Hepatocyte (in vitro differentiated cells): Measurements from ENCODE around the gene TMEM38A. TPM values are rescaled to one million over a fixed set of nuclear protein-coding genes. Genes with fewer than 3 reads are reported as not detected.
"Not testable (repeated sequence)": the region's sequence is repeated elsewhere in the genome, so short reads cannot be mapped to it uniquely, and the experiment has no call there.

Experiments
- DNase-seq: peaks from one replicate; pipeline ENCODE4 v3.0.0-alpha.2; 2016; ENCODE audit warnings: low spot score
- H2AFZ ChIP-seq: fragments of 200-600 bp; sonication (generic); 2 replicates; pipeline ENCODE4 v1.6.0; 2016; ENCODE audit warnings: antibody characterized with exemption, mild to moderate bottlenecking
- H3K27ac ChIP-seq: fragments of 200-600 bp; sonication (generic); 2 replicates; pipeline ENCODE4 v1.5.1; 2016; ENCODE audit warnings: mild to moderate bottlenecking
- H3K27me3 ChIP-seq: fragments of 200-600 bp; sonication (generic); 2 replicates; pipeline ENCODE4 v1.6.1; 2016
- H3K36me3 ChIP-seq: fragments of 200-600 bp; sonication (generic); replicated peaks from 2 replicates; pipeline ENCODE4 v1.5.1; 2016; ENCODE audit warnings: low read depth; ENCODE audit not compliant: insufficient read depth
- H3K4me1 ChIP-seq: fragments of 200-600 bp; sonication (generic); 2 replicates; pipeline ENCODE4 v1.5.1; 2016; ENCODE audit warnings: mild to moderate bottlenecking, moderate library complexity; ENCODE audit not compliant: insufficient read depth
- H3K4me2 ChIP-seq: fragments of 200-600 bp; sonication (generic); 2 replicates; pipeline ENCODE4 v1.6.0; 2016
- H3K4me3 ChIP-seq: fragments of 200-600 bp; sonication (generic); 2 replicates; pipeline ENCODE4 v1.5.1; 2016; ENCODE audit warnings: mild to moderate bottlenecking
- H3K79me2 ChIP-seq: fragments of 200-600 bp; sonication (generic); 2 replicates; pipeline ENCODE4 v1.6.0; 2017; ENCODE audit warnings: mild to moderate bottlenecking
- H3K9me2 ChIP-seq: fragments of 200-600 bp; sonication (generic); replicated peaks from 2 replicates; pipeline ENCODE4 v1.6.0; 2017; ENCODE audit warnings: mild to moderate bottlenecking; ENCODE audit not compliant: insufficient read depth
- H3K9me3 ChIP-seq: fragments of 200-600 bp; sonication (generic); 2 replicates; pipeline ENCODE4 v1.5.1; 2016; ENCODE audit warnings: low read depth, mild to moderate bottlenecking
- H4K20me1 ChIP-seq: fragments of 200-600 bp; sonication (generic); 2 replicates; pipeline ENCODE4 v1.6.0; 2016; ENCODE audit warnings: mild to moderate bottlenecking; ENCODE audit not compliant: insufficient read depth, poor library complexity, severe bottlenecking
- CTCF ChIP-seq: fragments of 200-600 bp; sonication (generic); IDR thresholded peaks from 2 replicates; pipeline ENCODE4 v1.5.1; 2016; ENCODE audit warnings: antibody characterized with exemption, mild to moderate bottlenecking; ENCODE audit not compliant: poor library complexity
- EZH2 ChIP-seq: fragments of 200-600 bp; sonication (generic); IDR thresholded peaks from 2 replicates; pipeline ENCODE4 v1.6.1; 2016; ENCODE audit warnings: antibody characterized with exemption, mild to moderate bottlenecking, borderline replicate concordance
- EZH2phosphoT487 ChIP-seq: fragments of 200-600 bp; sonication (generic); IDR thresholded peaks from one replicate; pipeline ENCODE4 v1.6.1; 2018; ENCODE audit warnings: antibody characterized with exemption, mild to moderate bottlenecking, low read depth, moderate library complexity; ENCODE audit not compliant: unreplicated experiment, severe bottlenecking
- WGBS: methylation state at CpG from one replicate; pipeline ENCODE4 v1.1.6; 2016; ENCODE audit warnings: low lambda C conversion rate; ENCODE audit errors: missing lambda C conversion rate; 5-methylcytosine and 5-hydroxymethylcytosine counted together
- polyA plus RNA-seq: library from polyadenylated mRNA; unstranded; fragments of >200 nt; fragmentation: Nextera tagmentation; extraction: Ambion mirVana; gene quantifications from 2 replicates; pipeline ENCODE4 v1.2.1, GENCODE V29; 2016
- total RNA-seq: library from RNA; depleted of rRNA; stranded (reverse); fragments of >200 nt; gene quantifications from 2 replicates; pipeline ENCODE4 v1.2.3, GENCODE V29; 2014

The TMEM38A gene
- total and polyA plus RNA-seq, 2 experiments from 2014 or later, result 10.2 to 10.9 TPM

DNA sequence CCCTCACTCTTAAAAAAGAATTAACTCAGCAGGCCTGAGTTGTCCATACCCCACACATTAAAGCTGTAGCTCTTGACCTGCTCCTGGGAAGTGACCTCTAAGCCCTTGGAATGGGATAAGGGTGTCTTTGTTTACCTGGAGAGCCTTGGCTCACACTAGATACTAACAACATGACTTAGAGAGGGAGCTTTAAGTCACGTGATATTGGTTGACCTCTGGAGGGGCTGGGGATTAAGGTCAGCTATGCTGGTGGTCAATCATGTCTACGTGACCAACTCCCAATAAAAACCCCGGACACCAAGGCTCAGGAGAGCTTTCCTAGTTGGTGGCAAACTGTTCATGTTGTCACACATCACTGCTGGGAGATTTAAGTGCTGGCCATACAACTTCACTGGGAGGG lies 61.7 kb downstream of the TMEM38A start:
- H2AFZ ChIP-seq, result no peak overlapping the region
- no peak overlapping the region for H3K4me2 ChIP-seq
- no peak for DNase-seq
- H3K4me3 ChIP-seq, result no peak overlapping the region
- H3K9me2 ChIP-seq, result no peaks in the 10 kb centered on the region
- no peaks in the 10 kb centered on the region for H3K79me2 ChIP-seq
- H4K20me1 ChIP-seq, result no peaks in the 10 kb centered on the region
- no peaks in the 10 kb centered on the region for H3K27me3 ChIP-seq
- H3K4me1 ChIP-seq, result no peaks in the 10 kb centered on the region
- 67% methylated on average over 3 of the region's 3 CpGs for WGBS
- TF ChIP-seq EZH2 (no peak), EZH2phosphoT487 (no peak), CTCF (no peak)
- H3K27ac ChIP-seq, result no peak overlapping the region
- no peaks in the 10 kb centered on the region for H3K36me3 ChIP-seq
- no peaks in the 10 kb centered on the region for H3K9me3 ChIP-seq

- Histone ChIP-seq H3K4me1 (no peaks in the 10 kb centered on the region), H3K36me3 (no peaks in the 10 kb centered on the region), H3K27ac (no peak overlapping the region), H3K9me3 (no peaks in the 10 kb centered on the region), H3K4me3 (no peak overlapping the region), H3K27me3 (no peaks in the 10 kb centered on the region), H3K79me2 (no peaks in the 10 kb centered on the region), H4K20me1 (no peaks in the 10 kb centered on the region), H2AFZ (no peak overlapping the region), H3K9me2 (no peaks in the 10 kb centered on the region), H3K4me2 (no peak overlapping the region)
- TF ChIP-seq EZH2phosphoT487 (no peak), EZH2 (no peak), CTCF (no peak)
- no peak for DNase-seq
- WGBS, result 94% methylated on average over 8 of the region's 11 CpGs
Observed at GRCh38 chr19:16726916-16727315, 66.0 kb downstream of the TMEM38A start.

- not testable (repeated sequence) for DNase-seq, H3K4me3 ChIP-seq, H3K27me3 ChIP-seq, H3K4me2 ChIP-seq, H3K27ac ChIP-seq, H3K9me3 ChIP-seq, H4K20me1 ChIP-seq, H3K9me2 ChIP-seq, H3K4me1 ChIP-seq, H3K36me3 ChIP-seq, H2AFZ ChIP-seq, H3K79me2 ChIP-seq
- 88% methylated on average over 4 of the region's 4 CpGs for WGBS
Observed at GRCh38 chr19:16735650-16736266, 74.8 kb downstream of the TMEM38A start.

- no peaks in the 10 kb centered on the region for H3K27me3 ChIP-seq
- DNase-seq, result no peak
- H3K4me1 ChIP-seq, result no peaks in the 10 kb centered on the region
- H4K20me1 ChIP-seq, result no peaks in the 10 kb centered on the region
- WGBS, result 70% methylated on average over 3 of the region's 3 CpGs
- H3K79me2 ChIP-seq, result no peaks in the 10 kb centered on the region
- no peak overlapping the region for H3K4me3 ChIP-seq
- no peak for TF ChIP-seq EZH2
- TF ChIP-seq CTCF, result no peak
- no peak for TF ChIP-seq EZH2phosphoT487
- H3K4me2 ChIP-seq, result no peak overlapping the region
- no peaks in the 10 kb centered on the region for H3K9me3 ChIP-seq
- H2AFZ ChIP-seq, result no peak overlapping the region
- H3K27ac ChIP-seq, result no peak overlapping the region
- H3K9me2 ChIP-seq, result no peaks in the 10 kb centered on the region
- H3K36me3 ChIP-seq, result no peaks in the 10 kb centered on the region
Observed at GRCh38 chr19:16736709-16737108, 75.8 kb downstream of the TMEM38A start.
